GM10266 (cell line): ENCODE measurements around the gene RANBP17.
"Not testable (repeated sequence)": the region's sequence is repeated elsewhere in the genome, so short reads cannot be mapped to it uniquely, and the experiment has no call there.

Experiments used
- DNase-seq: peaks from one replicate; pipeline ENCODE4 v3.0.0; 2012; ENCODE audit errors: extremely low spot score
- CTCF ChIP-seq: IDR thresholded peaks from 2 replicates; pipeline ENCODE4 v1.5.1; 2012; ENCODE audit warnings: mild to moderate bottlenecking, low read depth; ENCODE audit not compliant: control insufficient read depth, insufficient read depth; ENCODE audit errors: missing control alignments

Gene RANBP17

GRCh38 chr5:170865622-170866021 is 3.8 kb downstream of the RANBP17 start:
- TF ChIP-seq CTCF, result no peak
- no peak for DNase-seq

GRCh38 chr5:170867825-170868224 is 6.0 kb downstream of the RANBP17 start:
- TF ChIP-seq CTCF, result no peak
- DNase-seq, result no peak

DNA sequence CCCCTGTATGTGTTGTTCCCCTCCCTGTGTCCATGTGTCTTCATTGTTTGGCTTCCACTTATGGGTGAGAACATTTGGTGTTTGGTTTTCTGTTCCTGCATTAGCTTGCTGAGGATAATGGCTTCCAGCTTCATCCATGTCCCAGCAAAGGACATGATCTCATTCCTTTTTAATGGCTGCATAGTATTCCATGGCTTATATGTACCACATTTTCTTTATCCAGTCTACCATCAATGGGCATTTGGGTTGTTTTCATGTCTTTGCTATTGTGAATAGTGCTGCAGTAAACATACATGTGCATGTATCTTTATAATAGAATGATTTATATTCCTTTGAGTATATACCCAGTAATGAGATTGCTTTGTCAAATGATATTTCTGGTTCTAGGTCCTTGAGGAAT is 8.6 kb downstream of the RANBP17 start:
- not testable (repeated sequence) for DNase-seq

GRCh38 chr5:170874017-170874416 is 12.2 kb downstream of the RANBP17 start:
- TF ChIP-seq CTCF, result no peak
- DNase-seq, result no peak

- DNase-seq, result no peak
- no peak for TF ChIP-seq CTCF
Measured at GRCh38 chr5:170875811-170876210, 14.0 kb downstream of the RANBP17 start.

DNA sequence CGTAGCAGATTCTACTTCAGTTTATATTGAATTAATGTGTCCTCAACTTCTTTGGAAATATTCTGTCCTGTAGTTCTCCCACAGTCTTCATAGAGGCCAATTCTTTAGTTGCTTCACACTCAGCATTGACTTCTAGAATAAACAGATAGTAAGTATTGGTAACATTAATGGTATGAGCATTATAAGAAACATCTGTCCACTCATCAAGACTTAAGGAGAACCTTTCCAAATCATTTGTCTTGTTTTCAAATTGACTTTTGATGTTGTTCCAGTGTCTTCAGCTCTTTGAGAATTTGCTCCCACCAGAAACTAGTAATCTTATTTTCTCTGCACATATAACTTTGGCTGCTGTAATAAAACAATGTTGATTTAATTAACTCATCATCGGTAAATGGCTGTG is 18.3 kb downstream of the RANBP17 start:
- DNase-seq, result no peak
- TF ChIP-seq CTCF, result no peak

DNA sequence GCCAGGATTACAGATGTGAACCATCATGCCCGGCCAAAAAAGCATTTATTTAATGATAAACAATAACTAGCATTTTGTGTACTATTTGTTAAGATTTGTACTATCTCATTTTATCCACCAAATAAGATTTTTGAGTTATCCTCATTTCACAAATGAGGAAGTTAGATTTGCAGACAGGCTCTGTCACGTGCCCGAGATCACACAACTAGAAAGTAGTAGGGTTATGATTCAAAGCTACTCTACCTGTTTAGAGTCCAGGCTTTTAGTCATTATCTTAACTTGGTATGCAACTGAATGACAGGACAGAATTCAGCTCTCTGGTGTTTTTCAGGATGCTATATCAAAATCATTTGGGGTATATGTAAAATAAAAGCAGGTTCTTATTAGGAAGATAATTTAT is 20.5 kb downstream of the RANBP17 start:
- TF ChIP-seq CTCF, result no peak
- DNase-seq, result no peak

DNA sequence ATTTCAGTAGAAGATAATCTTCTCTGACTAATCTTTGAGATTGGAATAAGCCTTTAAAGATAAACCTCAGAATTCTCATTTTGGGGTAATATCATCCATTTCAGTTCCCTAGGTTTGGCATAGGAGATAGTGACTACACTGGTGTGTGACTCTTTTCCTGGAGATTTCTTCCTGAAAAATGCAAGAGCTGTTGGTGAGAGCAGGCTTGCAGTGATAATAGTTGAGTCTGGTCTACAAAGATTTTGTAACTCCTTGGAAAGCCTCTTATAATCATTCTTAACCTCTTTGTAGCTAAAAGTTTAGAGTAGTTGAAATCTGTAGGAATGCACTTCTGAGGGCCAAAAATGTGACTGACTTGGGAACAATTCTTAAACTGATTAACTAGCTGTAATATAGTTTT is 23.4 kb downstream of the RANBP17 start:
- TF ChIP-seq CTCF, result no peak
- DNase-seq, result no peak
